ENCODE results near the gene MYLK3.

MYLK3 gene

DNA sequence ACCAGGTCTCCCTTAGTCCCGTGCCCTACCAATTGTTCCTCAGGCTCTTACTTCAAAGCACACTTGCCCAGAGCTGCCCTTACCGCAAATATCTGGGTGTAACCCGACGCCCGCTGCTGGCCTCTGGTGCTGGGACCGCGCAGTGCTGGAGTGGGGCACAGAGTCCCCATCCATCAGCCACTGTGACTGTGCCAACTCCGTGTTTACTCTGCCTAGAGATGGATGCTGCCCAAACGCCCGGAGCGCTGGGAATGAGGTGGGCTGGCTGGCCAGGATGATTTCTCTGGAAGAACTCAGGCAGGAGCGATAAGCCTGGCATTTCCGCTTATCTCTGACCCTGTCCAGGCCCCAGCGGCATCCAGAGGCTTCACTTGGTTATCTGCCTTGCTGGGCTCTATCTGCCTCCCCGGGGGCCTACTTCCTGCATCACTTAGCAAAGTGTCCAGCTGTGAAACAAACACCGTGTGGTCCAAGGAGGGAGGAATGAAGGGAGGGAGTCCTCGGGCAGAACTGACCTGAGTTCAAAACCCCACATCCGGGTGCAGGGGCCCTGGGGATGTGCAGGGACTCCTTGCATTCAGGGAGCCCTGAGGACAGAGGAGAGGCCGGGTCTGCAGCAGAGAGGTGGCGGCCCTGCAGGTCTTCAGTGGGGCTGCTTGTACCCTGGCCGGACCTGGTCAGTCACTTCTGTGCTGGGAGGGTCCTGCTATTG lies 9.4 kb upstream of the MYLK3 start:
- no peak for DNase-seq (ENCODE audit: low read depth in 2 of 2)

DNA sequence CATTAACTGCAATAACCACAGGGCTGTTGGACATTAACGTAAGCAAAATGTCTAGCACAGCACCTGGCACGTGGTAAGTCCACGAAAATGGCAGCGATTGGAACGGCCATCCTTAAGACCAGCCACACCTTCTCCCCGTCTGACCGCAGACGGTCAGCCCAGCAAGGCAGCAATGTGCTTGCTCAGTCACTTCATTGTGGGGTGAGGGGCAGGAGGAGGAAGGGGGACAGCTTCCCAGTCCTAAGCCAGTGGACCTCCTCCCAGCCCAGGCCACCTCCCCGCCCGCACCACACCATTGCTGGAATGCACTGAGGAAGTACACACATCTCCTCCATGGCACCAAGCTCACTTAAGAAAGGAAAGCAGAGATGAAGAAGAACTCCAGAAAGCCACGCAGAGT lies 8.6 kb upstream of the MYLK3 start:
- no peak for DNase-seq (ENCODE audit: low read depth in 2 of 2)

DNA sequence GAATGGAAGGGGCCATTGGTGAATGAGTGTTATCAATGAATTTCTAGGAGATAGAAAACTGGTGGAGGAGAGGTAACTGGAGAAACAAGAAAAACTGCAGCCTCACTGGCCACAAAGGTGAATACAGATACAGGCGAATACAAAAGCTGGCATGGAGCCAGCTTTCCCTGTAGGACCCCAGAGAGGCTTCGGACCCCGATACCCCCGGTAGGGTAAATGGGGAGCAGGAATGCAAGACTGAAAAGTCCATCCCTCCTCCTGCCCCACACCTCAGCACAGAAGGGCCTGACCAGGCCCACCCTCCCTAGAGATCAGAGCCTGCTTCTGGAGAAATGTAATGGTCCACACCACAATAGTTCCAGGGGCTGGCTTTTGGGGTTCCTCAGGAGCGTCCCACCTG lies 4.9 kb upstream of the MYLK3 start:
- DNase-seq (ENCODE audit: low read depth in 2 of 2): no peak

DNA sequence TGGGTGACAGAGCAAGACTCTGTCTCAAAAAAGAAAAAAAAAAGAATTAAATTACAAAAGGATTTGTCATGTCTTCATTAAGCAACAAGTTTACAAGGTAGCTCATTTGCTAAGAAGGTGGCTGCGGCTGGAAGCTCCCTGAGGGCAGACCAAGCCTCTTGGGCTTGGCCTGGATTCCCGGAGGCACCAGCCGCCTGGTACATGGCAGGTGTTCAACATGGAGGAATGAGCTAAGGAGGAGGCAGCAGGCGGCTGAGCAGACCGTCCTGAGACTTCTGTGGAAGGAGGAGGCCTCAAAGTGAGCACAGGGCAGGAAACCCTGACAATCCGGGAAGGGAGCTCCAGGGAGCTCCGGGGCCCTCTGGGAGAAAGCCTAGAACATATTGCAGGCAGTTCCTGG lies 3.2 kb upstream of the MYLK3 start:
- DNase-seq (ENCODE audit: low read depth in 2 of 2): no peak

DNA sequence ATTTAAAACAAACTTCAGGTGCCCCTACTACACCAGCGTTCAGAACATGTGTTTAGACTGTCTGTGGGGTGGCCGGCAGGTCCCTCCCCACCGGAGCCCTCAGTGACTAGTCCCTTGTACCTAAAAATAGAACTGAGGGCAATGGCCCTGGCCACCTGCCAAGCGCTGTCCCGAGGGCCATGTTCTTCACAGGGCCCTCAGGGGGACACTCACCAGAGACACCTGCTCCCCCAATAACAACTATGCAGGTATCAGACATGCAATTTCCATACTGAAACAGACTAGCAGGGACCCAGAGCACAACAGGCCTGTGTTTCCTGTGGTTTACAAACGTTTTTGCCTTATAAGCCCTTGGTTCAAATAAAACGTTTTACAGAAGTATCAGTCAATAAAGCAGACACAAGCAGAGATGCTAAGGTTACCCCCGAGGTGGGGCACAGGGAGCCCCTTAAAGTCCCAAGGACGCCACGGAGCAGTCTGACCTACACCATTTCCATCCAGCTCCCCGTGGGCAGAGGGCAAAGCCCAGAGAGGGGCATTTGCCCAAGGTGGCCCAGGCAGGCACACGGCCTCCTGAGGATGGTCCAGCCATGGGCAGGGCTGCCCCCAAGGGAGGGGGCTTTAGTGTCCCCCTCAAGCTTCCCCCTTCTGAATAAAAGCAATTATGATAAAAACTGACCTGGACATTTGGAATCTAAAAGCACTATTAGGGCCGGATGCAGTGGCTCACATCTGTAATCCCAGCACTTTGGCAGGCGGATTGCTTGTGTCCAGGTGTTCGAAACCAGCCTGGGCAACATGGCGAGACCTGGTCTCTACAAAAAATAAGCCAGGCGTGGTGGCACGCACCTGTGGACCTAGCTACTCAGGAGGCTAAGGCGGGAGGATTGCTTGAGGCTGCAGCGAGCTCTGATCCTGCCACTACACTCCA lies 896 bp upstream of the MYLK3 start:
- DNase-seq (ENCODE audit: low read depth in 2 of 2): no peak

DNA sequence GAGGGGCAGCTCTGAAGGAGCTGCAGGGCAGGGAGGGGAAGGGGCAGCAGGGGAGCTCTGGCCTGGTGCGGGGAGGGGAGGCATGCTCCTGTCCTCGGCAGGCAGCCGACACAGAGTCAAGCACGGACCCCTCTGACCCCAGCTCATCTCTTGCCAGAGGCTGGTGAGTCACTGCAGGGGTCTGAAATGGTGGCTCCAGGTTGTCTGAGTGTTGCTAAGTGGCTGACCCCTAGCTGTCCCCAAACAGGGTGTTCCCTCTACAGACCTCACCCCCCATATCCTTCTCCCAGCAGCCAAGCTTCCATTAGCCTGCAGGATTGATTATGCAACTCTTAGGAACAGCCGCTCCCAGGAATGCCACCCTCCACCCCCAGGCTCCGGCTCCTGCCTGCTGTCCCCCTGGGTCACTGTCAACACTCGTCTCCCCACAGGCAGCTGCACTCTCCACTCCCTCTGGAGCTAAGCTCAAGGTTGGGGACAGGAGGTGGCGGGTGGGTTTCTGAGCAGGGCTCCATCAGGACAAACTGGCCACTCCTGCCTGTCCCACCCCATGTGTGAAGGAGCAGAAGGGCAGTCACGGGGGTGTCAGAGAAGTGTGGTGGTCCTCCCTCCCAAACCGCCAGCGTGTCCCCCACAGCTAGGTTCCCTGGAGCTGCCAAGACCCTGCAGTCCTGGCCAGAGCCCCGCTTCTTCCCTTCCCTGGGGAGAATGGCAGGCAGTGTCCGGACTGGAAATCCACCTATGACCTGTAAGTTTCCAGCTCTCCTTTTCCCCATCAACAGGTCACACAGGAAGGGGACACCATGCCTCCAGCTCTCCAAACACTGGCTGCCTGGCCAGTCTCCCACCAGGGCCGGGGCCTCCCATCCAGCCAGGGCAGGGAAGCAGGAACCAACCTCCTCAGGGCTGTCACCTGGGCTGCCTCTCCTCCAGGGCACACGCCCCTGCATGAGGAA lies 1.0 kb downstream of the MYLK3 start:
- no peak for DNase-seq (ENCODE audit: low read depth in 2 of 2)

DNA sequence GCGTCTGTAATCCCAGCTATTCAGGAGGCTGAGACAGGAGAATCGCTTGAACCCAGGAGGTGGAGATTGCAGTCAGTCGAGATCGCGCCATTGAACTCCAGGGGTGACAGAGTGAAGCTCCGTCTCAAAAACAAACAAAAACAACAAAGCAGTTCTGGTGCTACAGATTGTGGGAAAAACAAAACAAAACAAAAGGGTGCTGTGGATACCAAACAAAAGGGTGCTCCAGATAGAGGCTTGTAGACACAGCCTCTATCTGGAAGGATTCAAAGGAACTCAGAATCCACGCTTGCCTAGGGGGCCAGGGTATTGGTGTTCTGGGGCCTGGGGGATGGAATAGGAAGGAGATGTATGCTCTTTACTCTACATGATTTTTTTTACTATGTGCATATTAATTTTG lies 2.5 kb downstream of the MYLK3 start:
- DNase-seq (ENCODE audit: low read depth in 2 of 2): no peak

DNA sequence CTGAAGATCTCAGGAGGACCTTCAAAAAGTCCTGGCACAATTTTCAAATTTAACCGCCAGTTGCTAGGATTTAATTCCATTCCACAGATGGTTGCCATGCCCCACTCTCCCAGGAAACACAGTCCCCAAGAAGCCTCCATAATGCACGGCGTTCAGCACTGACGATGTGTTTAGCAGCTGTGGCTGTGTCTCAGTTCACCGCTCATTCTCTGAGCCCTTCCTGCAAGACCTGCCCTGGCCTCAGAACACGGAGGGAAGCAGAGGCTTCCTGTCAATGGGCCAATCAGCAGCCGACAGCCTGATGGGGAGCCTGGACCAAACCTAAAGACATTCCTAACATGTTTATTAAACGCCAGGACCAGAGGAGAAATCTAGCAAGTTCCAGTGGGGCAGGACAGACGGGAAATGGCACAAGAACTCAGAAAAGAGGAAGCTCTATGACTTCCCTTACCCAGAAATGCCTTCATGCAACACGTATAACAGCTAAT lies 4.9 kb downstream of the MYLK3 start:
- DNase-seq (ENCODE audit: low read depth in 2 of 2): no peak

DNA sequence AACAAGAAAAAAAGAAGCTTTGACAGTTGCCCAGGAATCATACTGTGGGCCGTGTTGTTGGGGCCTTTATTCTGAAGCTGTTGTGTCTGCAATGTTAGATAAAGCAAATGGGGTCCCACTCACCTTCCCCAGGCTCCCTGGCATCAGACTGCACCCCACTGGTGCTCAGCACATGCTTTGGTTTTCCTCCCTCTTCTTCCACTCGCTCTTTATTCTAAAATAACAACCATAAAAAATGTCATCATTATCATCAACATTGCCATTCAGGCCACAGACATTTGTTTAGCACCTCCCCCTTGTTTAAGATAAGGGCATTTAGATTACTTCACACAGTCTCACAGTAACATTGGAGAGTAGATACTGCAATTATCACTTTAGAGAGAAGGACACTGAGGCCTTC lies 8.2 kb downstream of the MYLK3 start:
- no peak for DNase-seq (ENCODE audit: low read depth in 2 of 2)

DNA sequence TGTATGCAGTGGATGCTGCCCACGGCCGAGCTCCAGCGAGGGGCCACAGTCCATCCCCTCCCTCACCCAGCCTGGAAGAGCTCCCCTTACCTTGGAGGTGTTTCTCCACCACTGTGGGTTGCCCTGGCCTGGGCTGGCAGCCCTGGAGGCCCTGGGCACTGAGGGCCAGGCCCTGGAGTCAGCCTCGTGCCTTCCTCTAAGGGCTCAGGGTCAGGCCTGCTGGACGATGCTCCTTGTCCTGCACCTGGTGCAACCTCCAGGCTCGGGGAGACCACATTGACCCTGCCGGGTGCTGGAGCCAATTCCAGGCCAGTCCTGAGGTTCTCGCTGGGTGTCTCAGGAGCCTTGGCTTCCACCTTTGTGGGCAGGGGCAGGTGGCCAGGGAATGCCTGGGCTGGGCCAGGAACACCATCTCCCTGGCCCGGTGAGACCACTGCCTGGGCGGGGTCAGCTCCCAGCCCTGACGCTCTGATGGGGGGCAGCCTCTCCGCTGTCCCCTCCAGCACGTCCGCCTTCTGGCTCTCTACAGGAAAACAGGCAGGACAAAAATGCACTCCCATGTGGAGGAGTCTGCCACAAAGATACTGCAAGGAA lies 10.4 kb downstream of the MYLK3 start:
- DNase-seq (ENCODE audit: low read depth in 2 of 2): no peak

DNA sequence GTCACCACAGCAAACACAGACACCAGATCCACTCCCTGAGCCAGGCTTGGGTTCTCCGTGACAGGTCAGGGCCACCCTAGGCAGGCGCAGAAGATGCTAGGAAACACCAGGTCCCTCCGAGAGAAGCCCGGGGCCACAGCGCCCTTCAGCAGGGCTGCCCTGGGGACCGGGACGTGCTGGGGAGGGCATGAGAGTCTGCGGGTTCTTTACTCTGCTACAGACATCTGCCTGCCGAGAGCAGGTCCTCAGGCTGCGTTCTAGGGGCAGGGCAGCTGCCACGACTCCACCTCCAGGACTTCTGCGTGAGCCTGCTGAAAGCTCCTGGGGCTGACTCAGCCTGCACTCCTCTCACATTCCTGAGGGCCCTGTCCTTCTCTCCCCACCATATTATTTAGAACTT lies 11.4 kb downstream of the MYLK3 start:
- DNase-seq (ENCODE audit: low read depth in 2 of 2): no peak

DNA sequence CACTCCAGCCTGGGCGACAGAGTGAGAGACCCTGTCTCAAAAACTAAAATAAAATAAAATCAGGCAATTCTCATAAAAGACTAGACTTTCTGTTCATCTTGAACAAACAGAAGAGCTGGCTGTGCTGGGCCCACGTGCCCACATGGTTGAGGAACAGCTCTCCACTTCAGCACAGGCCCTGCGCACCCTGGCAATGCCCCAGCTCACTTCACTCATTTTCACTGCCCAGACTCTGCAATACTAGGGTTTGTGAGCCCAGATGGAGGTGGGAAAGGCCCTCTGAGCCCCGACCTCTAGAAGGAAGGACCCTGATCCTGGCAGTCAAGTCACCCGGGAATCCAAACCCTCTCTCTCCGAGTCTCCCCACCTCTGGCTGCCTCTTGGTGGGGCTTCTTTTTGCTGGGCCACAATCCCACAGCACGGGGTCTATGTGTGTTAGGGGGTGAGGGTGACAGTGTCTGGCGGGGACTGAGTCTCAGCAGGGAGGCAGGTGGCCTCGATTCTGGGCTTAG lies 14.8 kb downstream of the MYLK3 start:
- no peak for DNase-seq (ENCODE audit: low read depth in 2 of 2)

DNA sequence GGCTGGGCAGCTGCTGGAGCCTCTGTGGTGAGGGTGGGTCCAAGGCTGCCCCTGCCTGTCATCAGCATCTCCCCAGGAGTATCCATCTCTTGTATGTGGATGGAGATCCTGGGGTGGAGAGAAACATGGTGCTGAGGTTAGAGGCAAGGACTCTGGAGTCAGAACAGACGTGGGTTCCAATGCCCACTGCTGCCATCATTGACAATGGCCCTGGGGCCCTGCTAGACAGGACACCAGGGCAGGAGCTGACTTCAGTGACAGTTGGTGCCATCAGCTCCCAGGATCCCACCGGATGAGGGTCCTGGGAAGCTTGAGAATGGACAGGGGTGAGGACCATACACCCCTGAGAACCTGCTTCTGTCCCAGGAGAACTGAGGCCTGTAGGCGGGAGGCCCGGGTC lies 15.6 kb downstream of the MYLK3 start:
- DNase-seq (ENCODE audit: low read depth in 2 of 2): no peak

DNA sequence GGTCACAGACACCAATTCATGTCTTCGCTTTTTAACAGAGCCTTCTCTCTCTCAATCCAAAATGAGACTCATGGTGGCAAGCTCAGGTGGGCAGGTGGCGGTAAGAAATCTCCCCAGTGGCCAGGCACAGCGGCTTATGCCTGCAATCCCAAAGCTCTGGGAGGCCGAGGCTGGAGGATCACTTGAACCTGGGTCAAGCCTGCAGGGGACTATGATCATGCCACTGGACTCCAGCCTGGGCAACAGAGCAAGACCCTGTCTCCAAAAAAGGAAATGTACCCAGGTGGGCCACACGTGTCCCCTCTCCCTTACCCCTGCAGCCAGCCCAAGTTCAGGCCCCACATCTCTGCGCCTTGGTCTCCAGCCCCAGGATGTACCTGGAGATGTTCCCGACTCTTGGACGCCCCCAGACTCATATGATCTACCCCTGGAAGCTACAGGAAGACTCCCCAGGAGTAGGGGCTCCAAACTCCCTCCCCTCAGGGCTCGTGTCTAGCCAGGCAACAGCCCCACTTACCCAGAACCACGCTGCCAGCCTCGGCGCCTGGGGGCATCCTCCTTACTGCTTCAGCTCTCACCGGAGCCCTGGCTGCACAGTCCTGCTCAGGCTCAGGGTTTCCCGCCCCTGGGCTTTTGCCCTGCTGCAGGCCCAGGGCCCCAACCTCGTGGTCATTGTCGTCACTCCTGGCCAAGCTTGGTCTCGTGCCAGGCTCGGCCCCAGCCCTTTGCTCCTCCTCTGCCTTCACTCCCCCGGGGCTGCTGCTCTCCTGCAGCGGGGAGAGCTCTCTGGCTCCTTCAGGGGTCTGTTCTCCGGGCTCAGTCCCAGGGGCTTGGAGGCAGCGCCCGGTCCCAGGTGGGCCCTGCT lies 16.2 kb downstream of the MYLK3 start:
- no peak for DNase-seq (ENCODE audit: low read depth in 2 of 2)

DNA sequence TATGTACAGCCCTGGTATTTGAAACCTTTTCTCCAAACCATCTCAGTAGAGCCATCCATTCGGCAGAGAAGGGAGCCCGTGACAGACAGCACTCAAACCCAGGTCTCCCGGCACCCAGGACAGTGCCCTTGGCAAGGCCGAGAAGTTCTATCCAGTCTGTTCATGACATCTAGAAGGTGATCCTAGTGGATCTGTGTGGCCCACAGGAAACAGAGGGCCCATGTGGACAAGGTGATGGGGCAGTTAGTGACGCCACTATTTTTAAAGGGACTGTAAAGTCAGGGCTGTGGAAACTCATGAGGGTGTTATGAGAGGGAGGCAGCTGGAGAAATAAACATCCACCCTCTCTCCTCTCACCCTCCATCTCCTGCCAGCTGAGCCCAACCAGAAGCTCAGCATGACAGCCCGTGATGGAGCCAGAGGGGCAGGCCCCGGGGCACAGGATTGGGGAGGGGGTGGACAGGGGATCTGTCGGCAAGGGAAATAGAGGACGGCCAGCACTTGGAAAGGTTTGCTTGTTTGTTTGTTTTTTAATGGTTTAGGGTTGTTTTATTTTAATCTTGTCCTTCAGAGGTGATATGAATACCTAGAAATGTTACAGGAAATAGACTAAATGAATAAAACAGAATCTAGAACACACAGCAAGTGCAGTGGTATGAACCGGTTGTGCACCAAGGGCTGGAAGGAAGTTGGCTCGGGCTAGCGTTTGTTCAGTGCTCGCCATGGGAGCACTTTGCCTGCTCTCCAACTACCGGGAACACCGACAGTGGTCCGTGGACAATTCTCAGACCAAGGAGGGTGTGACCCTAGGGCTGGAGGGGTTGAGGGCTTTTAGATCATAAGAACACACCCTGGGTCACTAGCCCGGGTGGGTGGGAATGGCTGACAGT lies 17.1 kb downstream of the MYLK3 start:
- DNase-seq (ENCODE audit: low read depth in 2 of 2): no peak

DNA sequence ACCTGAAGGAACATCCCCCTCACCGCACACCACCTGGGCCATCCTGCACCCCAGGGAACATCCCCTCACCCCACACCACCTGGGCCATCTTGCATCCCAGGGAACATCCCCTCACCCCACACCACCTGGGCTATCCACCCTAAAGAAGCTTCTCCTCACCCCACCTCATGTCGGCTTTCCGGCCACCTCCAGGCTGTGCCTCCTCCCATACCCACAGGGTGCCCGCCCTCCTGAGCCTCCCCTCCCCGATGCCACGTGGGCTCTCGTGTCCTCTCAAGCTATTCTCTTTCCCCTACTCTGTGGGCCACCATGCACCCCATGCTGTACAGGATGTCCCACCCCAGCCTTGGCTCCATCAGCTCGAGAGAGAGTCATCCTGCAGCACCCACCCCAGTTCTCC lies 18.0 kb downstream of the MYLK3 start:
- DNase-seq (ENCODE audit: low read depth in 2 of 2): no peak

DNA sequence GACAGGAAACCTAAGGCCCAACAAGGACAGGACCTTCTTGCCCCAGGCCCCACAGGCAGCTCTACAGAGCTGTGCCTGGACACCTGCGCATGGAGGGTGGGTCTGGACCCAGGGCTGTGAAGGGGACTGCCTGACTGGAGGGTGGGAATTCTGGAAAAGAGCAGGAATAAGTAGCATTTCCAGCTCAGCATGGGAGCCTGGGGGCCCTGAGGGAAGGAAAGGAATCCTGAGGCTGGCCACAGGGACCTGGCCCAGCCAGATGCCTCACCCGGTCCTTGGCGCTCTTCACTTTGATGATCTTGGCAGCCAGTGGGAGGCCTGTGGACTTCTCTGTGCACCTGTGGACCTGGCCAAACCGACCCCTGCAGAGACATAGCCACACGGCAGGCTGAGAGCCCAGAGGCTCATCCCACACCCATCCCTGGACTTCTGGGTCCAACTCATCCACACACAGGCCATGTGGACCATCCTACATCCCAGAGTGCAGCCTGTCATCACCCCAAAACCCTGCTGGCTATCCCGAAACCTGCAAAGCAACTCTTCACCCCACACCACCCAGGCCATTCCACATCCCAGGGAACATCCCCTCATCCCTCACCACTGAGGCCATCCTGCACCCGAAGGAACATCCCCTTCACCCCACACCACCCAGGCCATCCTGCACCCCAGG lies 18.7 kb downstream of the MYLK3 start:
- DNase-seq (ENCODE audit: low read depth in 2 of 2): no peak

DNA sequence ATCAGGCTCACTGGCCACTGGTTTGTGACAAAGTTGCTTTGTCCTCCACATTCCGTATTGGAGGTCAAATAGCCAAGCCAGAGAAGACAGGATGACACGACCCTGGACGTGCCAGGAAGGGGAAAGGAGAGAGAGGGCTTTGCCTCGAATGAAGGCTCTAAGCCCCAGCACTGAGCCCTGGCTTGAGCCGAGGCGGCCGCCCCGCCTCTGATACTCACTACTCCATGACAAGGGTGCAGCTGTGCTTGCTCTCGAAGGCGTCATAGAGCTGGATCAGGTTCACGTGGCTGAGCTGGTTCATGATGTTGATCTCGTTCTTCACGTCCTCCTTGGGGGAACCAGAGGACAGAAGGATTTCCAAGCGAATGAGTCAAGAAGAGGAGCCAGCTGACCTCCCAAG lies 19.3 kb downstream of the MYLK3 start:
- DNase-seq (ENCODE audit: low read depth in 2 of 2): no peak

DNA sequence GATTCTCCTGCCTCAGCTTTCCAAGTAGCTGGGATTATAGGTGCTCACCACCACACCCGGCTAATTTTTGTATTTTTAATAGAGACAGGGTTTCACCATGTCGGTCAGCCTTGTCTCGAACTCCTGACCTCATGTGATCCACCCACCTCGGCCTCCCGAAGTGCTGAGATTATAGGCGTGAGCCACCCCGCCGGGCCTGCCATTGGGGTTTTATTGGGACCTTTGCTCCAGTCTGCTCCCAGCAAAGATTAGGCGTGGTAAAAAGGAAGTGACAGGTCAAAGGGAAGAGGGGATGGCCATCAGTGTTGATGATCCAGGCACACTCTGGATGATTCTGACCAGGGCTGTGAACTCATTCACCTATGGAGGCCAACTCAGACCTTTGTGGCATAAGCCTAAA lies 20.5 kb downstream of the MYLK3 start:
- no peak for DNase-seq (ENCODE audit: low read depth in 2 of 2)

Measured in stimulated activated CD4-positive, alpha-beta T cell treated with anti-CD3 and anti-CD28 coated beads, Interleukin-1b, Interleukin-23, amount 100 ng/mL, for 4 hours (primary cell).